ENCODE results near the gene VPS18.

Gene VPS18

GRCh38 chr15:40936709-40937666 is 42.7 kb downstream of the VPS18 start:
- TF ChIP-seq GATA1 (IDR thresholded peaks at IDR 0.05; ENCODE audit: low read depth, low read length) (no peak), POLR2A (IDR thresholded peaks at IDR 0.05; ENCODE audit: low read length) (no peak)
- DNase-seq, result no peak

- TF ChIP-seq POLR2A (IDR thresholded peaks at IDR 0.05; ENCODE audit: low read length), result no peak
- no peak for TF ChIP-seq GATA1 (IDR thresholded peaks at IDR 0.05; ENCODE audit: low read depth, low read length)
- DNase-seq, result no peak
These were observed 43.7 kb downstream of the VPS18 start for GRCh38 chr15:40937762-40938535.

GRCh38 chr15:40938536-40938870 is 44.3 kb downstream of the VPS18 start:
- no peak for DNase-seq
- no peak for TF ChIP-seq GATA1 (IDR thresholded peaks at IDR 0.05; ENCODE audit: low read depth, low read length)
- TF ChIP-seq POLR2A (IDR thresholded peaks at IDR 0.05; ENCODE audit: low read length), result no peak

GRCh38 chr15:40940296-40940801 is 46.1 kb downstream of the VPS18 start:
- TF ChIP-seq GATA1 (IDR thresholded peaks at IDR 0.05; ENCODE audit: low read depth, low read length) (no peak), POLR2A (IDR thresholded peaks at IDR 0.05; ENCODE audit: low read length) (no peak)
- DNase-seq, result no peak

GRCh38 chr15:40941068-40941527 is 46.8 kb downstream of the VPS18 start:
- TF ChIP-seq POLR2A (IDR thresholded peaks at IDR 0.05; ENCODE audit: low read length) (no peak), GATA1 (IDR thresholded peaks at IDR 0.05; ENCODE audit: low read depth, low read length) (no peak)
- DNase-seq, result no peak

GRCh38 chr15:40941528-40942336 is 47.5 kb downstream of the VPS18 start:
- peak; percentile 67 to 83 for DNase-seq
- TF ChIP-seq GATA1 (IDR thresholded peaks at IDR 0.05; ENCODE audit: low read depth, low read length) (no peak), POLR2A (IDR thresholded peaks at IDR 0.05; ENCODE audit: low read length) (no peak)

- DNase-seq, result peak in 1 of 2 experiments; percentile 47
- TF ChIP-seq GATA1 (IDR thresholded peaks at IDR 0.05; ENCODE audit: low read depth, low read length) (no peak), POLR2A (IDR thresholded peaks at IDR 0.05; ENCODE audit: low read length) (no peak)
These were observed 48.1 kb downstream of the VPS18 start for GRCh38 chr15:40942337-40942854.

GRCh38 chr15:40942878-40943277 is 48.6 kb downstream of the VPS18 start:
- TF ChIP-seq GATA1 (IDR thresholded peaks at IDR 0.05; ENCODE audit: low read depth, low read length) (no peak), POLR2A (IDR thresholded peaks at IDR 0.05; ENCODE audit: low read length) (no peak)
- no peak for DNase-seq

GRCh38 chr15:40943764-40944365 is 49.6 kb downstream of the VPS18 start:
- TF ChIP-seq POLR2A (IDR thresholded peaks at IDR 0.05; ENCODE audit: low read length), result no peak
- TF ChIP-seq GATA1 (IDR thresholded peaks at IDR 0.05; ENCODE audit: low read depth, low read length), result no peak
- DNase-seq, result no peak

GRCh38 chr15:40944510-40945296 is 50.5 kb downstream of the VPS18 start:
- DNase-seq, result no peak
- TF ChIP-seq POLR2A (IDR thresholded peaks at IDR 0.05; ENCODE audit: low read length), result no peak
- no peak for TF ChIP-seq GATA1 (IDR thresholded peaks at IDR 0.05; ENCODE audit: low read depth, low read length)

GRCh38 chr15:40948706-40949473 is 54.6 kb downstream of the VPS18 start:
- no peak for DNase-seq
- TF ChIP-seq GATA1 (IDR thresholded peaks at IDR 0.05; ENCODE audit: low read depth, low read length) (no peak), POLR2A (IDR thresholded peaks at IDR 0.05; ENCODE audit: low read length) (no peak)
